AG08396 (cell line): ENCODE results near the gene SLC2A4RG.

Experiments
- DNase-seq: peaks from one replicate; pipeline ENCODE4 v3.0.0; 2012; ENCODE audit warnings: low spot score, mixed read lengths

Gene SLC2A4RG

DNA sequence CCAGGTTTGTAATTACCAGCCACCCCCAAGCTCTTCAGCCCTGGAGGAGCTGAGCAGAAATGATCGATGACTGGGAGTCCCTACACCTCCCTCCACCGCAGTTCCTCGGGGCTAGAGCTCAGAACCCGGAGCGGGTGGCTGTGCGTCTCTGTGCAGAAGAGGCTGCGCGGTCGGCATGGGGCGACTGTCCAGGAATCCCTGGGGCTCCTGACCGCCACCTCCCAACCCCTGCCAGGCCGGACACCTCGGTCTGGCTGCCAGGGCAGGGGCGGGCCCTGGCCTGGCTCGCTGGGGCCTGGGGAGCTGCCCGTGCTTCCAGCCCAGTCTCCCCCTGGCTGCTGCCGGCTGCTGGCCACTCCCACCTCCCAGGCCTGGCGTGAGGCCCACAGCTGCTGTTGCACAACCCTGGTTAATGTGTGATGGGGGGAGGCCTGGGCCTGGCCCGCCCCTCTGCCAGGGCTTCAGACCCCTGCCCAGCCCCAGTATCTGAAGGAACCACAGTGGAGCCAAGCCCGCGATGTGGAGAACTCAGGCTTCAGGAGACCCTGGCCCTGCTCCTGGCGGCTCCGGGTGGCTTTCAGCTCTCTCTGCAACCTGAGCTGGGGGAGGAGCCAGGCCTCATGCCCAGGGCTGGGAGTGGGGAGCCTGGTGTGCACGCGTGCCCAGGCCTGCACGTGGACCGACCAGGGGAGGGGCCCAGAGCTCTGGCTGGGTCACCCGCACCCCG is 1.2 kb downstream of the SLC2A4RG start:
- DNase-seq: peak; percentile 97

GRCh38 chr20:63741354-63741675 is 1.7 kb downstream of the SLC2A4RG start:
- DNase-seq: no peak

DNA sequence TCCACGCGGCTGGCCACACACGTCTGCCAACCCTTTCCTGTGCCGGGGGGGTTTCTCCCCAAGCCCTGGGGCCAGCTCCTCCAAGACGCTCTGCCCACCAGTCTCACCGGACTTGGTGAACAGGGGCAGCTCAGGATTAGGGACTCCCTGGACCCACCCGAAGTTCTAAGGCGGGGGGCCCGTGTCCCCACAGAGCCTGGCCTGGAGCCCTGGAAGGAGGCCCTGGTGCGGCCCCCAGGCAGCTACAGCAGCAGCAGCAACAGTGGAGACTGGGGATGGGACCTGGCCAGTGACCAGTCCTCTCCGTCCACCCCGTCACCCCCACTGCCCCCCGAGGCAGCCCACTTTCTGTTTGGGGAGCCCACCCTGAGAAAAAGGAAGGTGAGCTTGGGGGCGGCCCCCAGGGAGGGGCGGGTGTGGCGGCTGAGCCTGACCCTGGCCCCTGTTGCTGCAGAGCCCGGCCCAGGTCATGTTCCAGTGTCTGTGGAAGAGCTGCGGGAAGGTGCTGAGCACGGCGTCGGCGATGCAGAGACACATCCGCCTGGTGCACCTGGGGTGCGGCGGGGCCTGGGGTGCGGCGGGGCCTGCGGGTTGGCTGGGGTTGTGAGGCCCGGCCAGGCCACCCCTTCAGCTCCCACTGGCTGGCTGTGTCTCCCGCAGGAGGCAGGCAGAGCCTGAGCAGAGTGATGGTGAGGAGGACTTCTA is 2.3 kb downstream of the SLC2A4RG start:
- DNase-seq: peak; percentile 14

- no peak for DNase-seq
Measured at GRCh38 chr20:63742381-63743024, 2.9 kb downstream of the SLC2A4RG start.

GRCh38 chr20:63743210-63743970 is 3.8 kb downstream of the SLC2A4RG start:
- no peak for DNase-seq

DNA sequence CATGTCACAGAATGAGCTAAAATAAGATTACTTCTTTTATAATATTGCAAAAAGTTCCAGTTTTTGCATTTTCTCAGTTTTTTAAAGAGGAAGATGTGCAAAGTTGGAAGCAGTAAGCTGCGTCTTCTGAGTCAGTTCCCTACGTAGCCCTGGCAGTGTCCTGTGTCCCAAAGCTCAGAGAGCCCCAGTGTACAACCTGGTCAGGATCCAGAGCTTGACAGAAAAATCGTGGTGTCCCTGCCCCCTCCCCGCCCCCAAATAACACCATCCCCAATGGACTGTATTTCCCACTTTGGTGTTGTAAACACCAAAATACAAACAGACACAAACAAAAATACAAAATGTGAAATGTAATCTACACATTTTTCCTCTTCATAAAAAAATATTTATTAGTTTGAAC is 4.6 kb downstream of the SLC2A4RG start:
- DNase-seq: no peak

DNA sequence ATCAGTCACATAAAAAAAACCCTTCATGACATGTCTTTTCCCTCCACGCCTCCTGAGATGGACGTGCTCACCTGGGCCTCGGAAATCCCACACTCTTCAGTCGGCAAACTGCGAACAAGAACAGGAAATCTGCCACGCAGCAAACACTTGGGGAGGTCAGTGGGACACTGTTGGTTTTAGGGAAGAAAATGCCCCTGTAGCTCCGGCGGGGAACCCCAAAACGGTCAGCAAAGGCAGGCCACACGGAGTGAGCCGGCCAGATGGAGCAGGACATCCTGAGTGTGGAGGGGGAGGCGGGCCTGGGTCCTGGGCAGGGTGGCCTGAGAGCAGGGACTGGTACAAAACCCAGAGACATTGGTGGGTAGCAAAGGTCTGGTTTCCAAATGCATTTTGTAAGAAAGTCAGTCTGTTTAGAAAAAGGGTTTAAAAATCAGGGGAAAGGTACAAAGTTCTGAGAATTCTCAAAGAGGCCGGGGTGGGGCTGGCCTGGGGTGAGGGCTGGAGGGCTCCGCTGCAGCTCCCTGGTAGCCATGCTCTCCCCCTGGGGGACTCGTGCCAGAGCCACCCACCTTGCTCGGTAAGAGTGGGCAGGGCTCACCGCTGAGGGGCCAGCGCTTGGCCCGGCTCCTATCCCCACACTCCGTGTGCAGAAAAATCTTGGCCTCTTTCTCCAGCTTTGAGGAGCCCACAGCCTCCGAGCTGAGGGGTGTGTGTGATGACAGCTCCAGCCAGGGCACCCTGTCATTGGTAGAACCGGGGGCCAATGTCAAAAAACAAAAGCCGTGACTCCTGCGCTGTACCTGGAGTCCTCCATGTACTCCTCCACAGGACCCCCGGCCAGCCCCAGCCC is 5.2 kb downstream of the SLC2A4RG start:
- DNase-seq: no peak

DNA sequence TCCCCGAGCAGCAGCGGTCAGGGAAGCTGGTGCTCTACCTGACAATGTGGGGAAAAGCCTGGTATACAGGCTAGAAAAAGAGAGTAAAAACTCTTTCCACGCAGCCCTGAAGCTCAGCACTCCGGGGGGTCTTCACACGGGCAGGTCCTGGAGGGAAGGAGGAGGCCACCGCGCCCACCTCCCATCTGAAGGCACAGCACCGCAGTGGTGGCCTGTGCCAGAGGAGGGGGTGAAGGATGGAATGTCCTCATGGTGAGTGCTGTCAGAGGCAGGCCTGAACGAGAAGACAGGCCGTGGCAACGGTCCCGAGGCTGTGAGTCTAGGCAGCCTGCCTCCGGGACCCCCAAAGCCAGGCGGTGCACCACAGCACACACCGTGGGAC is 5.8 kb downstream of the SLC2A4RG start:
- DNase-seq: peak; percentile 12

- DNase-seq: peak; percentile 11
Measured at GRCh38 chr20:63745961-63746731, 6.6 kb downstream of the SLC2A4RG start.

DNA sequence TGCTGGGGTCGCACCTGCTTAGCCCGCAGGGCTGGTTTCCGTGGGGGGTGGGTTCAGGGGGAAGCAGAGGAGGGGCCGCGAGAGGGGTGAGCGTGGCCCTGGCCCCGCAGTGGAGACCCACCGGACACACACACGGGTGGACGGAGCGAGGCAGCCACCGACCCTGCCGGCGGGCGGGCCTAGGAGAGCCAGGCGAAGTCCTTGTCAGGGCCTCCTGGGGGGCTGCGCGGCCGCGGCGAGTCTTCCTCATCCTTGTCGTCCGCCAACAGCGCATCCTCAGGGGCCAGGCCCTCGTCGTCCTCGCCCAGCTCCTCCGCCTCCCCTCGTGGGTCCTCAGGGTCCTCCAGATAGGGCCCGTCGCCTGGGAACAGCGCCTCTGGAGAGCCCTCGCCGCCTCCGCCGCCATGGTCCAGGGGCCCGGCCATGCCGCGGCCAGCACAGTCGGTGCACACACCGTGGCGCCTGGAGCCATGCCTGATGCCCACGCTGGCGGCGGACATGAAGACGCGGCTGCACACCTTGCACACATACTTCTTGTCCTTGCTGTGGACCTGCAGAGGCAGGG is 7.3 kb downstream of the SLC2A4RG start:
- no peak for DNase-seq

DNA sequence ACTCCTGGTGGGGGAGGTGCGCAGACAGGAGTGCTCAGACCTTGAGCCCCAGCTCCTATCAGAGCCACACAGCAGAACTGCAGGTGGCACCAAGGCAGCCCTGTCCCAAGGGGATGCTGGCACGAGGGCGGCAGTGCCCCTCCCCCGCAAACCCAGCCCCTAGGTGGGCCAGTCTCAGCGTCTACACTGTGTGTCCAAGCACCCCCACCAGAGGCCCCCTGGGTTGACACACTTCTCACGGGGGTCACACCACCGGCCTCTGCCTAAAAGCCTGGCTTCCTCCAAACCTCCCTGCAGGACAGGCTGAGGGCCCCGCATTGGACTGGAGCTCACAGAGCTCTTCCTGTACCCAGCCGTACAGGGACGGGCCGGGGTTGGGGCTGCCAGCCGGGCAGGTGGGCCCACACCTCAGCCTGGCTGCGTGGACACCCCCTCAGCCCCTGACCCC is 8.1 kb downstream of the SLC2A4RG start:
- DNase-seq: peak; percentile 25

DNA sequence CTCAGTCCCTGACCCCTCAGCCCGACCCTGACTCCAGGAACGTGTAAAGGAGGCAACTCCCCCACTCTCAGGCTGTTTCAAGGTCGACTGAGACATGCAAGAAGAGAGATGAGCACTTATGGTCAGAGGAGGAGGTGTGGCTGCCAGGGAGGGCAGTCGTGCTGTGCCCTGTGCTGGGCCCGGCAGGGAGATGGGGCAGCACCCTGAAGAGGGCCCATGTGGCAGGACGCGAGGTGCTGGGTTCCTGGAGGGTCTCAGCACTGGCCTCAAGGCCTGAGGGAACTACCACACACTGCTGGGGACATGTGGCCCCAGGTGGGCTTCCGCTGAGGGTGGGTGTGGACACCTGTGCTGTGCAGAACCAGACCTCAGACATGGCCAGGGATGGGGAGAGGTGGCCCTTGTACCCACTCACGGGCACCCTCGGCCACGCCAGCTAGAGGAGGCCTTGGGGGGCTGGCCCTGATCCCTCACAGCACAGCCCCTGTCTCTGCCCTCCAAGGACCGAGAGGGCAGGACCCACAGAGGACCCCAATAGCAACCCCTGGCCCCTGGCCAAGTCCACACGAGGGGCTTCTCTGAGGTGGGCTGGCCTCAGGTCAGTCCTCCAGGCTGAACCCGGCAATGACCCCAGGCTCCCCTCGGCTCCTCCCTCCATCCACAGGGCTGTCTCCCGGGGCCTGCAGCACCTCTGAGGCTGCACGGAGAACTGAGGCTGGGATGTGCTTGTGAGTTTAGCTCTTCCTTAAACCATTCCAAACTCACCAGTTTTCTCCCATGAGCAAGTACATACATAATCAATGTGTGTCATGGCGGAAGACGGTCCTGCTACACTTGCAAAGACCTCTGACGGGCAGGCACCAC is 8.7 kb downstream of the SLC2A4RG start:
- peak; percentile 16 for DNase-seq

DNA sequence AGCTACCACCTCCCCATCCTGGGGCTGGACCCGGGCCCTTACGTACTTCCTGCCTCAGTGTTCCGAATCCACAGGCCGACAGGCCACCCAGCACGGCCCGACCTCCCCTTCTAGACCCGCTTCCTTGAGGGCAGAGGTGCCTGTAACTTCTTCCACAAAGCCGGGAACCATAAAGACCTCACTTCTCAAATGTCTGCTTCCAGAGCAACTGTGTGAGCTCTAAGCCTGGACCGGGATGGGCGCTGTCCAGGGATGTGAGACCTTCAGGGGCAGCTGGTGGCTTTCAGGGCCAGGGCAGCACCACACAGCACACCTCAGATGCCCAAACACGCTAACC is 9.3 kb downstream of the SLC2A4RG start:
- DNase-seq: peak; percentile 12

- DNase-seq: peak; percentile 14
Measured at GRCh38 chr20:63749597-63750508, 10.3 kb downstream of the SLC2A4RG start.

- no peak for DNase-seq
Measured at GRCh38 chr20:63750807-63751470, 11.4 kb downstream of the SLC2A4RG start.

- DNase-seq: no peak
Measured at GRCh38 chr20:63751471-63752271, 12.1 kb downstream of the SLC2A4RG start.
